Lung microvascular endothelial cell (primary cell): ENCODE results near the gene PAK2. TPM values are rescaled to one million over a fixed set of nuclear protein-coding genes. Genes with fewer than 3 reads are reported as not detected.
"Not testable (repeated sequence)": the region's sequence is repeated elsewhere in the genome, so short reads cannot be mapped to it uniquely, and the experiment has no call there.

ENCODE experiments used
- DNase-seq, 2 donors: peaks; one replicate each; pipeline versions ENCODE4 v3.0.0 to v3.0.0-alpha.2; 2010; ENCODE audit warnings: low read depth in 2 of 2
- total RNA-seq: library from RNA; depleted of rRNA; stranded (reverse); fragments of >200 nt; gene quantifications from 2 replicates; pipeline ENCODE4 v1.2.1, GENCODE V29; 2014

Gene PAK2
- total RNA-seq = 47.9 and 55.6 TPM in 2 replicates

DNA sequence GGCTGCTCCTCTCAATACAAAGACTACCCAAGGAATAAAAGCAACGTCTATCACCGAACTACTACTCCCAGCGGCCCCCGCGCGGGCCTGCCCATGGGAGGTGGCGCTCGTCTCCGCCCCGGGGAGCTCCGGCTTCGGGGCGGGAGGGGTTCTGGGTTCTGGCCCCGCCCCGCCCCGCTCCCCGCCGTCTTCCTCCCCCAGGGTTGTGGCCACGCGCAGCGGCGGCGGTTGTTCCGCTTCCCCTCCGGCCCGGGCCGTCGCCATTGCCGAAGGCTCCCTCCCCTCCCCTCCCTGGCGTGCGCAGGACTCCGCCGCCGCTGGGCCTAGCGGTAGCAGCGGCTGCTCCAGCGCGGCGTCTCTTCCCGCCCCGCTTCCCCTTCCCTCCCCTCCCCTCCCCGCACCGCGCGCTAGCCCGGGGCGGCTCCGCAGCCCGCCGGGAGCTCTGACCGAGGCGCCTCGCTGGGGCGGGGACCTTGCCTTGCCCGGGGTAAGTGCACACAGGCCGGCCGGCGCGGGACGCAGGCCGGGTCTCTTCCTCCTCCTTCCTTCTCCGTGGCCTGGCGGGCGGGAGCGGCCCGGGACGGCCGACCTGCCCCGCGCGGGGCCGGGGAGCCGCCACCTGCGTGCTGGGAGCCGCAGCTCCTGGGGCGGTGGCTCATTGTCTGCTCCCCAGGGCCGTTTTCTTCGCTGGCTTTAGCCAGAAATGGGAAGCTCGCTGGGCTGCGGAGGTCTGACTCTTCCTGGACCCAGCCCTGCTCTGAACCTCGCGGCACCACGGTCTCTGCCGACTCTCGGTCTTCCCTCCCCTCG, at the start of gene PAK2:
PAK2 (plus strand) TSS at position 187 of the 810 bp plus-strand sequence. CDS start 42,790 bp downstream, outside the sequence.
- peak; percentile 88 to 90 for DNase-seq

DNA sequence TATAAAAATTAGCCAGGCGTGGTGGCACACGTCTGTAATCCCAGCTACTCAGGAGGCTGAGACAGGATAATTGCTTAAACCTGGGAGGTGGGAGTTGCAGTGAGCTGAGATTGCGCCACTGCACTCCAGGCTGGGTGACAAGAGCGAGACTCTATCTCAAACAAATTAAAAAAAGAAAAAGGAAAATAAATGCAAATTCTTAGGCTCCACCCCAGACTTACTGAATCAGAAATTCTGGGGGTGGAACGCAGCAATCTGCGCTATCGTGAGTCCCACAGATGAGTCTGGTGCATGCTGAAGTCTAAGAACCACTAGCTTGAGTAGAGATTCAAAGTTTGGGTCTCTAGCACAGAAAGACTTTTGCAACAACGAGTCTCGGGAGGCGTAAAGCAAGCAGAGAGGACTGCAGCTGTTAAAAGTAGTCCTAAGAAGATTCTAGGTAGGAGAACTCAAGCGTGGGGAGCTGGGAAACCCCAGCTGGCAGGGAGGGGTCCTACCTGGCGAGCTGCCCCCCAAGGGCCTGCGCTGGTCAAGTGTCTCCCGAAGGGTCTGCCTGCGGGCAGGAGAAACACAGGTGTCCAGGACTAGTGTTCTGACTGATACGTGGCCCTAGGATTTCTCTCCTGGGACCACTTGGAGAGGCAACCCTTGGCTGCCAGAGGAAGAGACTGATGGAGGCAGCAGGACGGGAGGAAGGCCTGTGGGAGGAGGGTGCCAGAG, 49.6 kb upstream of the PAK2 start:
- no peak for DNase-seq

DNA sequence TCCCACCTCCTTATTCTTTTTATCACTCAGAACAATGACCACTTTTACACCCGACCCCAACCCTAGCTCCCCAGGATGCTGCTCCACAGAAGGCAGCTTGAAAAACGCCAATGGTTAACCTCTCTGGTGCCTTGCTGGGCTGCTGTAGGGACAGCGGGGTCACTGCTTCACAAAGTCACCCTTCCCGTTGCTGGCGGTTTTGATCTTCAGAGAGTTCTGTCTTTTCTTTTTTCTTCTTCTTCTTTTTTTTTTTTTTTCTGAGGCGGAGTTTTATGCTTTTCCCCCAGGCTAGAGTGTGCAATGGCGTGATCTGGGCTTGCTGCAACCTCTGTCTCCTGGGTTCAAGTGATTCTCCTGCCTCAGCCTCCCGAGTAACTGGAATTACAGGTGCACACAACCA, 48.3 kb upstream of the PAK2 start:
- DNase-seq = no peak

GRCh38 chr3:196694202-196694638, 45.4 kb upstream of the PAK2 start:
- DNase-seq = peak; percentile 4 to 31

DNA sequence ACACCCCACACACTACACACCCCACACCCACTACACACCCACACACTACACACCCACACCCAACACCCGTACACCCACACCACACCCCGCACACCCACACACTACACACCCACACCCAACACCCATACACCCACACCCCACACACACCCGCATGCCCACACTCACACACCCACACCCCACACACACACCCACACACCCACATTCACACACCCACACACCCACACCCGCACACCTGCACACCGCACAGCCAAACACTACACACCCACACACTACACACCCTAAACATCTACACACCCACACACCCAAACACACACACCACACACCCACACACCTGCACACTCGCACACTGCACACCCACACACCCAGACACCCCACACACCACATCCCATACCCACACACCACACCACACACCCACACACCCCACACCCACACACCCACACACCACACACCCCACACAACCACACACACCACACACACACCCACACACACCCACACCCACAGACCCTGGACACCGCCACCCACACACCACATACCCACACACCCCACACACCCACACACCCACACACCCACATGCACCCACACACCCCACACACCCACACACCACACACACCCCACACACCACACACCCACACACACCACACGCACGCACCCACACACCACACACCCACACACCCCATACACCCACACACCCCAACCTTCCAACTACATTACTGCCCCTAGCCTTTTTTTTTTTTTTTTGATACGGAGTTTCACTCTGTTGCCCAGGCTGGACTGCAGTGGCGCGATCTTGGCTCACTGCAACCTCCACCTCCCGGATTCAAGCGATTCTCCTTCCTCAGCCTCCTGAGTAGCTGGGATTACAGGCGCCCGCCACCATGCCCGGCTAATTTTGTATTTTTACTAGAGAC, 44.5 kb upstream of the PAK2 start:
- no peak for DNase-seq

GRCh38 chr3:196695849-196696226, 43.8 kb upstream of the PAK2 start:
- peak in 1 of 2 donors; percentile 40 for DNase-seq

- no peak for DNase-seq
Observed at GRCh38 chr3:196697270-196697669, 42.4 kb upstream of the PAK2 start.

- no peak for DNase-seq
Observed at GRCh38 chr3:196699749-196700148, 39.9 kb upstream of the PAK2 start.

- no peak for DNase-seq
Observed at GRCh38 chr3:196700801-196701200, 38.9 kb upstream of the PAK2 start.

- no peak for DNase-seq
Observed at GRCh38 chr3:196706327-196706726, 33.3 kb upstream of the PAK2 start.

DNA sequence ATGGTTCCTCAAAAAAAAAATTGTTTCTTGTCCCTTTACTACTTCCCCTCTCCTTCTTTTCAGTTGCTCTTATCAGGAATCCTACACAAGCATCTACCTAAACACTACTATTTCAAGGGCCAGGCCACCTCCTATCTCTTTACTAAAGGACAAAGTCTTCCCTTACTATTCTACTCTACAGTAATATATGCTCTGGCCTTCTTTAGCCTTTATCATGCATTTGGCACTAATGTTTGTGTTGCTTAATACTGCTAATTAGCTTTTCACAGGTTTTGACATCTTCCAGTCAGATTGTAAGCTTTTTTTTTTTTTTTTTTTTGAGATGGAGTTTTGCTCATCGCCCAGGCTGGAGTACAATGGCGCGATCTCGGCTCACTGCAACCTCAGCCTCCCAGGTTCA, 32.9 kb upstream of the PAK2 start:
- no peak for DNase-seq

DNA sequence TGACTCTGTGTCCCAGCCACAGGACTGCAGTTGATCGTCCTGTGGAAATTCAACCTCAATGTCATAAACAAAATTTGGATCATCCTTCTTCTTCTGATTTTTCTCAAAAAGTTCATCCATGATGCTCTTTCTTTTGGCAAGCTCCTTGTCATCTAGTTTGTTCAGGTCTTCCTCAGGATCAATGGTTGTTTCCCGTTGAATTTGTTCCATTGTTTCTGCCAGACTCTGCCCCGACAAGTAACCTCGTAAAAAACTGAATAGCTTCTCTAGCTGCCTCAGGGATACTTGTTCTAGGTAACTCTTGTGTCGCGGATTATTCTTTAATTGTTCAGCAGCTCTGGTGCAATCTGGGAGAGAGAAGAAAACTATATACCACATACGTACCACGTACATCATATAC, 32.1 kb upstream of the PAK2 start:
- peak in 1 of 2 donors; percentile 87 for DNase-seq

- peak; percentile 14 to 91 for DNase-seq
Observed at GRCh38 chr3:196708467-196708866, 31.2 kb upstream of the PAK2 start.

DNA sequence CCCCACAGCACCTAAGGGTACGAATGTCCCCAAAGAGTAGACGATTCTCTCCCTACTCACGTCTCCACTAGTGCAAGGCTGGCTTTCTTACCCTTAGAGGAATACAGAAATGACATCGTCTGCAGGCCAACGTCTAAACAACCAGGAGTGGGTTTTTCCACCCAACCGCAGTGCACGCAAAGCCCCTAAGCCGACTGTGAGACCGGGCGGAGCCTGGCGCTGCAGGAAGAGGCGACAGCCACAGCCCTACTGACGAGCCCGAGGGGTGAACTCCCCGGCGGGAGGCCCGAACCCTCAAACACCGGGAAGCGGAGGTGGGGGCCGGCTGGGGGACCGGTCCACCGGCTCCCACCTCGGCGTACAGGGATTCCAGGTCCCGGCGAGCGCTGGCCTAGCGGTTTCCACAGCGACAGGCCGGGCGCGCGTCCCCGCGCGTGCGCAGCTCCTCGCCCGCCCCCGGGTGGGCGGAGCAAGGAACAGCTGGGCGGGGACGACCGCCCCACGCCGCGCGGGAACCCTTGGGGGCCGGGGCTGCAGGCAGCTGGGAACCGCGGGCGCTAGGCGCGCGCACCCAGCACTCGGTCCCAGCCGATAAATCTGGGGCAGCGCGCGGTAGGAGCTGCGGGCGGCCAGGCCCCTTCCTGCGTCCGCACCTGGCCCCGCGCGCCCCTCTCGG, 27.7 kb upstream of the PAK2 start, which contains the start of the genes CEP19 and PIGX:
CEP19 (minus strand) TSS at position 413 of the 676 bp plus-strand sequence. CDS start 3,593 bp downstream, outside the sequence.
PIGX (plus strand) TSS at position 540 of the 676 bp plus-strand sequence.
- peak; percentile 84 to 92 for DNase-seq

- peak; percentile 60 to 69 for DNase-seq
Observed at GRCh38 chr3:196712514-196713413, 26.9 kb upstream of the PAK2 start.

- not testable (repeated sequence) for DNase-seq
Observed at GRCh38 chr3:196717162-196717561, 22.5 kb upstream of the PAK2 start.

DNA sequence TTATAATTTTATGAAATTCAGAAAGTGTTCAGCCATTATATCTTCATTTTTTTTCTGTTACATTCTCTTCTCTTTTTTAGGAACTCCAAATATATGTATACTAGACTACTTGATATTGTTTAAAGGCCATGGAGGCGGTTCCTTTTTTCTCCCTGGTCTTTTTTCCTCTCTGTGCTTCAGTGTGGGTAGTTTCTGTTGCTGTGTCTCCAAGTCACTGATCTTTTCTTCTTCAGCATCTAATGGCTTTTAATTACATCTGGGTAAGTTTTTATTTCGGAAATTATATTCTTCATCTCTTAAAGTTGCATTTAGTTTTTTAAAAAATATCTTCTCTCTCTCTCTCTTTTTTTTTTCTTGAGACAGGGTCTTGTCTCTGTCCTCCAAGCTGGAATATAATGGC, 18.6 kb upstream of the PAK2 start:
- no peak for DNase-seq

DNA sequence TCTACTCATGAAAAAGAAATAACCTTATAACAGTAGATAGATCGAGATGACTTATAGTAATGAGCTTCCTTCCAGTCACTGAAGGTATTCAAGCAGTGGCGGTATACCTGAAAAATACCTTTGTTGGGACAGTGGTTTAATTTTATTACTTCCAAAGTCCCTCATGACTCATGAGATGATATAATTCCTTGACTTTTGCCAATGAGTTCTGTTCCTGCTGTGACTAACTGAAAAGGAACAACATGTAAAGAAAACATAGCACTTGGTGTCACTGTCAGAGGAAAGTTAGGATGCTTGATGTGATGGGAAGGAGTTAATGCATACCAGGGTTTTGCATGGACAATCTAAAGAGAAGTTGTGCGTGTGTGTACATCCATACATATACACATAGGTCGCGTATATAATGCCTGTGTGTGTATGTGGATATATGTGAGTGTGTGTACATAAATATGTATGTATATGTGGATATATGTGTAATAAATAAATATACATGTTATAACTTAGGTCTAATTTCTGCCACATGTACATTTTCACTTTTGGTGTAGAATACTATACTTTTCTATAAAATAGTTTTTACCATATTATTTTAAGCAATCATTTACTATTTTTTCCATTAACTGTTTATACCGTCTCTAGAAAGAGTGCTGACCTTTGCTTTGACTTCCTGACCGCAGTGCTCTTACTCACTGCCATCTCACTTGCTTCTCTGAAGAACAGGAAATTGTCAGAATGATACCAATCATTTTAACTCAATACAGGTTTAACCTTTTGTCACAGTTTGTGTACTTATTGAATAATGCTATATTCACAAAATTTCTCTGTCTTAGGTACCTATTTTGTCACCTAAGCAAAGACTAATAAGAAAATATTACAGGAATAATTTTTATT, 12.6 kb upstream of the PAK2 start:
- DNase-seq = peak in 1 of 2 donors; percentile 73

GRCh38 chr3:196735751-196736150, 3.9 kb upstream of the PAK2 start:
- DNase-seq = no peak
